GM23248 (cell line): ENCODE results near the gene B4GALT5. TPM values are rescaled to one million over a fixed set of nuclear protein-coding genes. Genes with fewer than 3 reads are reported as not detected.

Source experiments
- DNase-seq: peaks from one replicate; pipeline ENCODE4 v3.0.0-alpha.2; 2015
- H2AFZ ChIP-seq: fragments of 200-600 bp; sonication (generic); 2 replicates; pipeline ENCODE4 v1.6.1; 2016; ENCODE audit warnings: antibody characterized with exemption
- H3F3A ChIP-seq: fragments of 200-600 bp; sonication (generic); 2 replicates; pipeline ENCODE4 v1.6.1; 2016; ENCODE audit warnings: mild to moderate bottlenecking, antibody characterized with exemption, mixed run types; ENCODE audit not compliant: insufficient read depth
- H3K27ac ChIP-seq: fragments of 200-600 bp; sonication (generic); 2 replicates; pipeline ENCODE4 v1.5.1; 2016; ENCODE audit warnings: mild to moderate bottlenecking
- H3K27me3 ChIP-seq: fragments of 200-600 bp; sonication (generic); replicated peaks from 2 replicates; pipeline ENCODE4 v1.6.1; 2016; ENCODE audit warnings: mild to moderate bottlenecking; ENCODE audit not compliant: insufficient read depth
- H3K36me3 ChIP-seq: fragments of 200-600 bp; sonication (generic); 2 replicates; pipeline ENCODE4 v1.6.1; 2016; ENCODE audit warnings: low read depth, mild to moderate bottlenecking
- H3K4me1 ChIP-seq: fragments of 200-600 bp; sonication (generic); 2 replicates; pipeline ENCODE4 v1.6.1; 2016; ENCODE audit warnings: mild to moderate bottlenecking; ENCODE audit not compliant: insufficient read depth
- H3K4me2 ChIP-seq: fragments of 200-600 bp; sonication (generic); one replicate; pipeline ENCODE4 v1.6.1; 2016; ENCODE audit warnings: mild to moderate bottlenecking; ENCODE audit not compliant: unreplicated experiment
- H3K4me3 ChIP-seq: fragments of 200-600 bp; sonication (generic); 2 replicates; pipeline ENCODE4 v1.5.1; 2016; ENCODE audit warnings: mild to moderate bottlenecking
- H3K79me2 ChIP-seq: fragments of 200-600 bp; sonication (generic); 2 replicates; pipeline ENCODE4 v1.6.1; 2016; ENCODE audit warnings: mild to moderate bottlenecking; ENCODE audit not compliant: insufficient read depth
- H3K9ac ChIP-seq: fragments of 200-600 bp; sonication (generic); 2 replicates; pipeline ENCODE4 v1.6.1; 2016; ENCODE audit warnings: mild to moderate bottlenecking
- H3K9me2 ChIP-seq: fragments of 200-600 bp; sonication (generic); 2 replicates; pipeline ENCODE4 v1.6.1; 2016; ENCODE audit warnings: mixed run types, mild to moderate bottlenecking, moderate library complexity; ENCODE audit not compliant: insufficient read depth
- H3K9me3 ChIP-seq: fragments of 200-600 bp; sonication (generic); one replicate; pipeline ENCODE4 v1.6.1; 2017; ENCODE audit warnings: low read depth
- H4K20me1 ChIP-seq: fragments of 200-600 bp; sonication (generic); 2 replicates; pipeline ENCODE4 v1.6.0; 2016; ENCODE audit not compliant: insufficient read depth
- EZH2 ChIP-seq: fragments of 200-600 bp; sonication (generic); IDR thresholded peaks from 2 replicates; pipeline ENCODE4 v1.6.1; 2018; ENCODE audit warnings: antibody characterized with exemption, mild to moderate bottlenecking; ENCODE audit not compliant: insufficient read depth, poor library complexity, severe bottlenecking
- EZH2phosphoT487 ChIP-seq: fragments of 200-600 bp; sonication (generic); IDR thresholded peaks from 2 replicates; pipeline ENCODE4 v1.6.1; 2018; ENCODE audit warnings: antibody characterized with exemption, moderate library complexity, mild to moderate bottlenecking, low read depth; ENCODE audit not compliant: insufficient read depth
- WGBS, 2 experiments: methylation state at CpG; one replicate each; pipeline ENCODE4 v1.1.6; 2015 to 2017; ENCODE audit warnings: low lambda C conversion rate in 2 of 2, low coverage in 1 of 2; ENCODE audit errors: missing lambda C conversion rate in 2 of 2; 5-methylcytosine and 5-hydroxymethylcytosine counted together
- in situ Hi-C: fragments of 300-500 bp; cut with MboI; formaldehyde crosslinking; loops from 2 replicates; pipeline ENCODE4 v1.15.0; 2020
- polyA plus RNA-seq: library from polyadenylated mRNA; unstranded; fragments of >200 nt; fragmentation: Nextera tagmentation; extraction: Ambion mirVana; gene quantifications from 2 replicates; pipeline ENCODE4 v1.2.1, GENCODE V29; 2016
- total RNA-seq: library from RNA; depleted of rRNA; stranded (reverse); fragments of >200 nt; shearing (Covaris generic); gene quantifications from 2 replicates; pipeline ENCODE4 v1.2.3, GENCODE V29; 2014

B4GALT5 gene
- total and polyA plus RNA-seq, 2 experiments from 2014 or later: 4.2 to 16.9 TPM

DNA sequence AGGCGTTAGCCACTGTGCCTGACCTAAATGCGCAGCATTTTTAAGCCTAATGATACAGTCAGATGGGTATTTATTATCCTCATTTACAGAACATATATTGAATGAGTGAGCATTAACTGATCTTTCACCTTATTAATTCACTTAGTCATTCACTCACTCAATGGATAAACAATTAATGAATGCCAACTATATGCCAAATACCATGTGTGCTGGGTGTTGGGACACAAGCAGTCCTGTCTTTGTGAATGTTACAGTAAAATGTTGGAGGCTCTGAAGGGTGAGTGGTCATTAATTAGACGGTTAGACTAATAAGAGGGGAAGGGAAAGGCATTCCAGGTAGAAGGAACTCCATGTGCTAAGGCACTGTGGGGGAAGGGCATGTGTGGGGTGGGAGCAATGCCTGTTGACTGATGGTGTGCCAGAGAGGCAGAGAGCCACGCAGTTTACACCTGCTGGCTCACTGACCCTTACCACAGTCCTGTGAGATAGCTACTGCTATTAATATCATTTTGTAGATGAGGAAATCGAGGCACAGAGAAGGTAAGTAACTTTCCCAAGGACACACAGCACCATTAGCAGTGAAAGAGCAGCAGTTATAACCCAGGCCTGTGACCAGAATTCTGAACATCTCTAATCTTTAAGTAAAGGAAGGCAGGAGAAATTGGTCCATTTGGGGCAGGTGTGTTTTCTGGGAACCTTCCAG lies 38.7 kb upstream of the B4GALT5 start:
- H3K79me2 ChIP-seq: no peaks in the 10 kb centered on the region
- H3K36me3 ChIP-seq: no peaks in the 10 kb centered on the region
- H3F3A ChIP-seq: peaks cover 8% of the 10 kb centered on the region
- H3K4me3 ChIP-seq: no peak overlapping the region
- peaks cover 6% of the 10 kb centered on the region for H3K4me1 ChIP-seq
- H3K9me2 ChIP-seq: no peaks in the 10 kb centered on the region
- no peak for DNase-seq
- in situ Hi-C loops: no loop called here
- no peaks in the 10 kb centered on the region for H3K9me3 ChIP-seq
- no peaks in the 10 kb centered on the region for H4K20me1 ChIP-seq
- H3K4me2 ChIP-seq: no peak overlapping the region
- no peak overlapping the region for H3K27ac ChIP-seq
- WGBS, 2 experiments: 56 to 63% methylated on average over 5 of the region's 5 CpGs
- H2AFZ ChIP-seq: no peak overlapping the region
- H3K27me3 ChIP-seq: no peaks in the 10 kb centered on the region
- no peak overlapping the region for H3K9ac ChIP-seq
- TF ChIP-seq EZH2 (no peak), EZH2phosphoT487 (no peak)

DNA sequence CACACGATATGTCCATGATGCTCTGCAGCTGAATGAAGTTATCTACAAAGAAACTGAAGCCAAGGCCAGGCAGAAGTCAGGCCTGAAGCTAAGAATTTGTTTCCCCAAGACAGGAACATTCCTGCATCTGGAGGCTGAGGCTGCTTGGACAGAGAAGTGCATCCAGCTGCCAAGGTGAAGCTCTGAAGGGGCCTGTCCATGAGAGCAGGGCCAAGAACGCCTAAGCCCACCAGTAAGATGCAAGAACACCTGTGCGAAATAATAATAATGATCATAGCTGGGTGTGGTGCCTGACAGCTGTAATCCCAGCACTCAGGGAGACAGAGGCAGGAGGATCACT lies 37.7 kb upstream of the B4GALT5 start:
- Histone ChIP-seq H3K9me2 (no peaks in the 10 kb centered on the region), H3K27ac (no peak overlapping the region), H3K9ac (no peak overlapping the region), H3K4me2 (no peak overlapping the region), H3K4me3 (no peak overlapping the region), H3K79me2 (no peaks in the 10 kb centered on the region), H3K27me3 (no peaks in the 10 kb centered on the region), H3K4me1 (peaks cover 6% of the 10 kb centered on the region), H3K36me3 (no peaks in the 10 kb centered on the region), H3K9me3 (no peaks in the 10 kb centered on the region), H2AFZ (no peak overlapping the region), H4K20me1 (no peaks in the 10 kb centered on the region), H3F3A (peaks cover 8% of the 10 kb centered on the region)
- no peak for DNase-seq
- no peak for TF ChIP-seq EZH2phosphoT487
- no peak for TF ChIP-seq EZH2
- whole genome bisulfite sequencing, 2 experiments: 26 to 33% methylated on average over 3 of the region's 3 CpGs
- in situ Hi-C loops: no loop called here

- H3K9ac ChIP-seq: no peak overlapping the region
- no peaks in the 10 kb centered on the region for H3K9me3 ChIP-seq
- no peaks in the 10 kb centered on the region for H3K79me2 ChIP-seq
- WGBS, 2 experiments: 36 to 40% methylated on average over 12 of the region's 12 CpGs
- H3K9me2 ChIP-seq: no peaks in the 10 kb centered on the region
- no peak overlapping the region for H3K4me2 ChIP-seq
- no peaks in the 10 kb centered on the region for H3K36me3 ChIP-seq
- no peak for TF ChIP-seq EZH2phosphoT487
- TF ChIP-seq EZH2: no peak
- H3K4me1 ChIP-seq: peaks cover 6% of the 10 kb centered on the region
- peak overlapping the region; percentile 39; the same call in 1 of the 2 replicates for H2AFZ ChIP-seq
- DNase-seq: peak; percentile 10
- H3K4me3 ChIP-seq: no peak overlapping the region
- in situ Hi-C loops: no loop called here
- no peaks in the 10 kb centered on the region for H3K27me3 ChIP-seq
- no peak overlapping the region for H3K27ac ChIP-seq
- H3F3A ChIP-seq: peaks cover 8% of the 10 kb centered on the region
- H4K20me1 ChIP-seq: no peaks in the 10 kb centered on the region
Observed at GRCh38 chr20:49750611-49751396, 37.1 kb upstream of the B4GALT5 start.

- Histone ChIP-seq H3K9me3 (no peaks in the 10 kb centered on the region), H3K4me1 (peaks cover 6% of the 10 kb centered on the region), H3K36me3 (no peaks in the 10 kb centered on the region), H3K79me2 (no peaks in the 10 kb centered on the region), H3K9me2 (no peaks in the 10 kb centered on the region), H3K4me3 (no peak overlapping the region), H3K9ac (no peak overlapping the region), H3K27ac (no peak overlapping the region), H3F3A (peaks cover 8% of the 10 kb centered on the region), H3K4me2 (no peak overlapping the region), H4K20me1 (no peaks in the 10 kb centered on the region), H2AFZ (no peak overlapping the region), H3K27me3 (no peaks in the 10 kb centered on the region)
- 66 to 67% methylated on average over 1 of the region's 1 CpG for WGBS, 2 experiments
- no peak for TF ChIP-seq EZH2
- TF ChIP-seq EZH2phosphoT487: no peak
- in situ Hi-C loops: no loop called here
- no peak for DNase-seq
Observed at GRCh38 chr20:49749625-49750024, 35.9 kb upstream of the B4GALT5 start.
